Measurements from ENCODE around the gene PCCA. TPM values are rescaled to one million over a fixed set of nuclear protein-coding genes. Genes with fewer than 3 reads are reported as not detected.

PCCA gene
- total and polyA plus RNA-seq, 4 donors, result 30.1 to 160 (median 76.3) TPM

DNA sequence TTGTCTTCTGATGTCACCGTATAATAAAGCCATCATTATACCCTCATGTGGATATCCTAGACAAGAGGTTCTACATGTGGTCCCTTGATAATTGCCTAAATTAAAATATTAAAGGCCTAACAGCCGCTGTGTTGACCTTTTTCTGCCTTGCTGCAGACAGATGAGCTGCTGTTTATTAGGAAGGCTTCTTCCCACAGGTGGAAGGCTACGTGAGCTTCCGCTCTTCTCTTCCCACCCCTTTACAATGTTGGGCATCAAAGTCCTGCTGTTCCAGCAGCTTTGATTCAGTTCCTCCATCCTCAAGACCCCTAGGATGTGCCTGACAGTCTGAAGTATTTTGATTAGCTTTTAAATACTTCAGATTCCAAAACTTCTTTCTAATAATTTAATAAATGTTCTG, 217.1 kb downstream of the PCCA start:
- H3K36me3 ChIP-seq (ENCODE audit: control insufficient read depth in 4 of 4, insufficient read depth in 3 of 4, low read depth in 1 of 4, low read length in 3 of 4), result peaks cover 4 to 25% (median 8%) of the 10 kb centered on the region in 4 donors
- DNase-seq (ENCODE audit: low spot score), result no peak
- WGBS, result 96% methylated on average over 4 of the region's 4 CpGs
- H3K4me1 ChIP-seq (ENCODE audit: control insufficient read depth in 4 of 4, insufficient read depth in 4 of 4, low read length in 3 of 4), result no peaks in the 10 kb centered on the region
- H3K9me3 ChIP-seq (ENCODE audit: control insufficient read depth in 4 of 4, low read length in 3 of 4), result no peaks in the 10 kb centered on the region
- no peaks in the 10 kb centered on the region for H3K27me3 ChIP-seq (ENCODE audit: control insufficient read depth in 4 of 4, insufficient read depth in 4 of 4, low read length in 3 of 4)
- TF ChIP-seq TAF1 (conservative IDR thresholded peaks at IDR 0.05) (no peak), GABPA (IDR thresholded peaks at IDR 0.05 in 1 of 2, conservative IDR thresholded peaks at IDR 0.05 in 1 of 2) (no peak), JUND (IDR thresholded peaks at IDR 0.05) (no peak), RXRA (IDR thresholded peaks at IDR 0.05) (no peak), YY1 (IDR thresholded peaks at IDR 0.05) (no peak)
- H3K27ac ChIP-seq (ENCODE audit: low read depth in 1 of 2, low read length in 2 of 2), result no peak overlapping the region
- H3K9ac ChIP-seq (ENCODE audit: low read depth in 1 of 2, low read length in 2 of 2), result no peak overlapping the region
- H3K4me3 ChIP-seq (ENCODE audit: low read depth in 1 of 3, low read length in 3 of 3), result no peak overlapping the region

DNA sequence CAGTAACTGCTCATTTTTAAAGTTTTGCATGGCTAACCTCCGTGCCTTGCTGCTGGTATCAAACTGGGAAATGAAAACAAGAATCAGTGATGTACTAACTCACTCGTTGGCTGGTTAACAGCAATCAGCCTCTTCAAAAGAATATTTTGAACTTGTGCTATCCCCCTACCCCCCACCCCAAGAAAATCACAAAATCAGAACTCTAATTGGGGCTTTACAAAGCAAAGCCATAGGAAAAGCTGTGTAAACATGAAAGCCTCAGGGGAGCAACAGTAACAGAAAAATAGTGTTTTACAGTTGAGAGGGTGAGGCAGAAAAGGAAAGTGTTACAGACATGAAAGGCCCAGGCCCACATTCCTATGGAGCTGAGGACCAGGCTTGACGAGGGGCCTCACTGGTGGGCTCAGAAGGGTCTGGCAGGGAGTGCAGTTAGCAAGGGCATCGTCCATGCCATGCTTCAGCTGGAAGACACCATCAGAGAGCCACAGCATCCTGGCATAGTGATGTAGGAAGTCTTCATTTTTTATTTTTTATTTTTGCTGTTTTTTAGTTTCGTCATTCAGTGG, 217.6 kb downstream of the PCCA start:
- H3K9ac ChIP-seq (ENCODE audit: low read depth in 1 of 2, low read length in 2 of 2), result no peak overlapping the region
- TF ChIP-seq, protein P1, sequence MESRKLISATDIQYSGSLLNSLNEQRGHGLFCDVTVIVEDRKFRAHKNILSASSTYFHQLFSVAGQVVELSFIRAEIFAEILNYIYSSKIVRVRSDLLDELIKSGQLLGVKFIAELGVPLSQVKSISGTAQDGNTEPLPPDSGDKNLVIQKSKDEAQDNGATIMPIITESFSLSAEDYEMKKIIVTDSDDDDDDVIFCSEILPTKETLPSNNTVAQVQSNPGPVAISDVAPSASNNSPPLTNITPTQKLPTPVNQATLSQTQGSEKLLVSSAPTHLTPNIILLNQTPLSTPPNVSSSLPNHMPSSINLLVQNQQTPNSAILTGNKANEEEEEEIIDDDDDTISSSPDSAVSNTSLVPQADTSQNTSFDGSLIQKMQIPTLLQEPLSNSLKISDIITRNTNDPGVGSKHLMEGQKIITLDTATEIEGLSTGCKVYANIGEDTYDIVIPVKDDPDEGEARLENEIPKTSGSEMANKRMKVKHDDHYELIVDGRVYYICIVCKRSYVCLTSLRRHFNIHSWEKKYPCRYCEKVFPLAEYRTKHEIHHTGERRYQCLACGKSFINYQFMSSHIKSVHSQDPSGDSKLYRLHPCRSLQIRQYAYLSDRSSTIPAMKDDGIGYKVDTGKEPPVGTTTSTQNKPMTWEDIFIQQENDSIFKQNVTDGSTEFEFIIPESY (IDR thresholded peaks at IDR 0.05), result no peak
- TF ChIP-seq, protein P2, sequence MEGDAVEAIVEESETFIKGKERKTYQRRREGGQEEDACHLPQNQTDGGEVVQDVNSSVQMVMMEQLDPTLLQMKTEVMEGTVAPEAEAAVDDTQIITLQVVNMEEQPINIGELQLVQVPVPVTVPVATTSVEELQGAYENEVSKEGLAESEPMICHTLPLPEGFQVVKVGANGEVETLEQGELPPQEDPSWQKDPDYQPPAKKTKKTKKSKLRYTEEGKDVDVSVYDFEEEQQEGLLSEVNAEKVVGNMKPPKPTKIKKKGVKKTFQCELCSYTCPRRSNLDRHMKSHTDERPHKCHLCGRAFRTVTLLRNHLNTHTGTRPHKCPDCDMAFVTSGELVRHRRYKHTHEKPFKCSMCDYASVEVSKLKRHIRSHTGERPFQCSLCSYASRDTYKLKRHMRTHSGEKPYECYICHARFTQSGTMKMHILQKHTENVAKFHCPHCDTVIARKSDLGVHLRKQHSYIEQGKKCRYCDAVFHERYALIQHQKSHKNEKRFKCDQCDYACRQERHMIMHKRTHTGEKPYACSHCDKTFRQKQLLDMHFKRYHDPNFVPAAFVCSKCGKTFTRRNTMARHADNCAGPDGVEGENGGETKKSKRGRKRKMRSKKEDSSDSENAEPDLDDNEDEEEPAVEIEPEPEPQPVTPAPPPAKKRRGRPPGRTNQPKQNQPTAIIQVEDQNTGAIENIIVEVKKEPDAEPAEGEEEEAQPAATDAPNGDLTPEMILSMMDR (IDR thresholded peaks at IDR 0.05; ENCODE audit: low read depth, low read length, missing input control), result no peak
- TF ChIP-seq TAF1 (conservative IDR thresholded peaks at IDR 0.05) (no peak), ATF3 (IDR thresholded peaks at IDR 0.05) (no peak), RXRA (IDR thresholded peaks at IDR 0.05) (no peak), REST (IDR thresholded peaks at IDR 0.05) (no peak), JUND (IDR thresholded peaks at IDR 0.05) (no peak), HNF4G (IDR thresholded peaks at IDR 0.05) (no peak), RAD21 (IDR thresholded peaks at IDR 0.05) (no peak), FOXA1 (IDR thresholded peaks at IDR 0.05) (no peak), MAX (IDR thresholded peaks at IDR 0.05) (no peak), FOXA2 (IDR thresholded peaks at IDR 0.05) (no peak), YY1 (IDR thresholded peaks at IDR 0.05) (no peak), EGR1 (IDR thresholded peaks at IDR 0.05; ENCODE audit: low read depth in 2 of 2) (no peak), HNF4A (conservative IDR thresholded peaks at IDR 0.05) (no peak), SP1 (IDR thresholded peaks at IDR 0.05) (no peak), GABPA (IDR thresholded peaks at IDR 0.05 in 1 of 2, conservative IDR thresholded peaks at IDR 0.05 in 1 of 2) (no peak), NR2F2 (IDR thresholded peaks at IDR 0.05) (no peak)
- H3K9me3 ChIP-seq (ENCODE audit: control insufficient read depth in 4 of 4, low read length in 3 of 4), result no peaks in the 10 kb centered on the region
- DNase-seq (ENCODE audit: low spot score), result no peak
- 90% methylated on average over 5 of the region's 5 CpGs for WGBS
- H3K4me1 ChIP-seq (ENCODE audit: control insufficient read depth in 4 of 4, insufficient read depth in 4 of 4, low read length in 3 of 4), result no peaks in the 10 kb centered on the region
- H3K4me3 ChIP-seq (ENCODE audit: low read depth in 1 of 3, low read length in 3 of 3), result no peak overlapping the region
- H3K36me3 ChIP-seq (ENCODE audit: control insufficient read depth in 4 of 4, insufficient read depth in 3 of 4, low read depth in 1 of 4, low read length in 3 of 4), result peaks cover 4 to 25% (median 8%) of the 10 kb centered on the region in 4 donors
- H3K27me3 ChIP-seq (ENCODE audit: control insufficient read depth in 4 of 4, insufficient read depth in 4 of 4, low read length in 3 of 4), result no peaks in the 10 kb centered on the region
- H3K27ac ChIP-seq (ENCODE audit: low read depth in 1 of 2, low read length in 2 of 2), result no peak overlapping the region

Data from liver (tissue), 9 donors.